AG10803 (cell line): ENCODE results near the gene ZNF215.
"Not testable (repeated sequence)": the region's sequence is repeated elsewhere in the genome, so short reads cannot be mapped to it uniquely, and the experiment has no call there.

Experiments used
- DNase-seq: peaks from one replicate; pipeline ENCODE4 v3.0.0; 2010; ENCODE audit warnings: low read depth
- H3K4me3 ChIP-seq: 2 replicates; pipeline ENCODE4 v1.5.1; 2011; ENCODE audit warnings: mild to moderate bottlenecking, low read length, control low read depth
- TF ChIP-seq, protein P1 (sequence below): conservative IDR thresholded peaks from 2 replicates; pipeline ENCODE4 v1.5.1; 2011; ENCODE audit warnings: mild to moderate bottlenecking, low read length, control low read depth, inconsistent platforms

The ZNF215 gene

DNA sequence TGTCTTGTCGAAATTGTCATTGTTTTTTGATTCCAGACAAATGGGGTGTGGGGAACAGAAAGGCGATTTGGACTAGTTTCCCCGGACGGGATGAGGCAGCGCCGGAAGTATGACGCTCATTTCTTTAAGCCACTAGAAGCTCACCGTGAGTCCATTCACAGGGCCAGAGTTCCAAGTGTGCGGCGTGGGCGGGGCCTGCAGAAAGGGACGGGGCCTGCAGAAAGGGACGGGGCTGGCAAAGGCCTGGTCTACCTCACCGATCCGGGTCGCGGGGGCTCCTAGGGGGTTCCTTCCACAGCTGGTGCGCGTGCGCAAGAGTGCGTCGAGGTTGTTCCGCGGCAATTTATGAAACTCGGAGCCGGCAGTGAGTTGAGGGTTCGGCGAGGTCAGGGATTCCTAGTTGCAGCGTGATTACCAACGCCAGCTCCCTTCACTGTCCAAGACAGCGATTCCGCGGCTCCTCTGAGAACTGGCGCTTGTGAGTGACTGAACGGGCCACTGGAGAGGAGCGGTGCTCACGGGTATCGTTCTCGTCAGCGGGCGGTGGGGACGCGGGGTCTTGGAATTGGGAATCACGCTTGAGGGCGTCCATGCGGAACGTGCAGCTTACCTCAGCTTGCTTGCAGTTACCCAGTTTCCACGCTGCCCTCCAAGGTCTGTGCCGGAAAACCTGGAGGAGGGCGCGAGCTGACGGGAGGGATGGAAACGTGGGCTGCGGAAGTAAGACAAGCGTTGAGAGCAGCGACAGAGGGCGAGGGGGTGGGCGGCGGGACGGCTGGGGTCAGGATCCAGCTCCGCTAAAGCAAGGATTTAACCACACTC lies at the start of gene ZNF215:
Gene ZNF215, plus strand, starts transcription at position 219 of the 822 bp plus-strand sequence. CDS start 5,847 bp downstream, outside the sequence.
- H3K4me3 ChIP-seq, result peak within 1 kb of the TSS; percentile 93
- TF ChIP-seq, protein P1, sequence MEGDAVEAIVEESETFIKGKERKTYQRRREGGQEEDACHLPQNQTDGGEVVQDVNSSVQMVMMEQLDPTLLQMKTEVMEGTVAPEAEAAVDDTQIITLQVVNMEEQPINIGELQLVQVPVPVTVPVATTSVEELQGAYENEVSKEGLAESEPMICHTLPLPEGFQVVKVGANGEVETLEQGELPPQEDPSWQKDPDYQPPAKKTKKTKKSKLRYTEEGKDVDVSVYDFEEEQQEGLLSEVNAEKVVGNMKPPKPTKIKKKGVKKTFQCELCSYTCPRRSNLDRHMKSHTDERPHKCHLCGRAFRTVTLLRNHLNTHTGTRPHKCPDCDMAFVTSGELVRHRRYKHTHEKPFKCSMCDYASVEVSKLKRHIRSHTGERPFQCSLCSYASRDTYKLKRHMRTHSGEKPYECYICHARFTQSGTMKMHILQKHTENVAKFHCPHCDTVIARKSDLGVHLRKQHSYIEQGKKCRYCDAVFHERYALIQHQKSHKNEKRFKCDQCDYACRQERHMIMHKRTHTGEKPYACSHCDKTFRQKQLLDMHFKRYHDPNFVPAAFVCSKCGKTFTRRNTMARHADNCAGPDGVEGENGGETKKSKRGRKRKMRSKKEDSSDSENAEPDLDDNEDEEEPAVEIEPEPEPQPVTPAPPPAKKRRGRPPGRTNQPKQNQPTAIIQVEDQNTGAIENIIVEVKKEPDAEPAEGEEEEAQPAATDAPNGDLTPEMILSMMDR, result no peak
- peak; percentile 80 for DNase-seq

DNA sequence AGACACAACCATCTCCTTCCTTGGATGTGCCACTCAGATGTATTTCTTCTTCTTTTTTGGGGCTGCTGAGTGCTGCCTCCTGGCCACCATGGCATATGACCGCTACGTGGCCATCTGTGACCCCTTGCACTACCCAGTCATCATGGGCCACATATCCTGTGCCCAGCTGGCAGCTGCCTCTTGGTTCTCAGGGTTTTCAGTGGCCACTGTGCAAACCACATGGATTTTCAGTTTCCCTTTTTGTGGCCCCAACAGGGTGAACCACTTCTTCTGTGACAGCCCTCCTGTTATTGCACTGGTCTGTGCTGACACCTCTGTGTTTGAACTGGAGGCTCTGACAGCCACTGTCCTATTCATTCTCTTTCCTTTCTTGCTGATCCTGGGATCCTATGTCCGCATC lies 49.3 kb upstream of the ZNF215 start:
- no peak overlapping the region for H3K4me3 ChIP-seq
- no peak for DNase-seq
- TF ChIP-seq, protein P1, result no peak

DNA sequence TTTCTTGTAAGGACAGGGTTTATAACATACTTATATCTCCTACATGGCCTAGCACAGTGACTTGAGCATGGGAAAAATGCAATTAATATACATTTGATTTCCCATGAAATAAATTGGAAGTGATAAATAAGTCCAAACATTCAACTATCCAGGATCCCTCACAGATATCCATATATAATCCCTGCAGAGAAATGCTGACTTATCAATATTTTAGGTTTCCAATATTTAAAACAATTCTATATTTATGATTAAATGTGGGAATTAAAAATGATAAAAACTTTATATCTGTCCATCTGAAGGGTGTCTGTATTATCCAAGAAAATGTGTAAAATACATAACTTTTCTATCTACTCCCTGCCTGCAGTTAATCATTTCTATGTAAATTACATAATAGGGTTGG lies 43.5 kb upstream of the ZNF215 start:
- H3K4me3 ChIP-seq, result no peak overlapping the region
- no peak for DNase-seq
- TF ChIP-seq, protein P1, result no peak

DNA sequence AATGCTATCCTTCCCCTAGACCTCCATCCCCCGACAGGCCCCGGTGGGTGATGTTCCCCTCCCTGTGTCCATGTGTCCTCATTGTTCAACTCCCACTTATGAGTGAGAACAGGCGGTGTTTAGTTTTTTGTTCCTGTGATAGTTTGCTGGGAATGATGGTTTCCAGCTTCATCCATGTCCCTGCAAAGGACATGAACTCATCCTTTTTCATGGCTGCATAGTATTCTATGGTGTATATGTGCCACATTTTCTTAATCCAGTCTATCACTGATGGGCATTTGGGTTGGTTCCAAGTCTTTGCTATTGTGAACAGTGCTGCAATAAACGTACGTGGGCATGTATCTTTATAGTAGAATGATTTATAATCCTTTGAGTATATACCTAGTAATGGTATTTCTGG lies 38.5 kb upstream of the ZNF215 start:
- DNase-seq, H3K4me3 ChIP-seq: not testable (repeated sequence)

DNA sequence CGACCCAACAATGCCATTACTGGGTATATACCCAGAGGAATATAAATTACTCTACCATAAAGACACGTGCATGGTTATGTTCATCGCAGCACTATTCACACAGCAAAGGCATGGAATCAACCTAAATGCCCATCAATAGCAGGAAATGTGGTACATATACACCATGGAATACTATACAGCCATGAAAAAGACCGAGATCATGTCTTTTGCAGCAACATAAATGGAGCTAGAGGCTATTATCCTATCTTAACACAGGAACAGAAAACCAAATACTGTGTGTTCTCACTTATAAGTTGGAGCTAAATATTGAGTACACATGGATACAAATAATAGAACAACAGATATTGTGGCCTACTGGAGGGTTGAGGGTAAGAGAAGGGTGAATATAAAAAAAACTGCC lies 37.4 kb upstream of the ZNF215 start:
- no peak for DNase-seq
- H3K4me3 ChIP-seq, result no peak overlapping the region
- TF ChIP-seq, protein P1, result no peak

DNA sequence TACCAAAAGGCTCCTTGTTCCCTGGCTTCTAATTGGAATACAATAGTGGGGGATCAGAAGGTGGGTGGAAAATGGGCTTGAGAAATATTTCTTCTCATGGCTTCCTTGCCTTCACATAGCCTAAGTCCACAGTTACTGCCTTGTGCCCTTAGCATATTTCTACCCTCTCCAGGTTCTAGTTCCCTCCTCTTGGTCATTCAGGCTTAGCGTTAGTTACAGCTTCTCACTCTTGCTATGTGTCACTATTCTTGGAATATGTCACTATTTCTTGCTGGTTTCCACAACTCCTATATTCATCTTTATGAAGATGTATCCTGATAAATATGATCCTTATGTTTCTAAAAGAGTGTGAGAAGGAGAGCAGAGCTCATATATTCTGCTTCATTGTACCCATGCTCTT lies 36.4 kb upstream of the ZNF215 start:
- TF ChIP-seq, protein P1, result no peak

DNA sequence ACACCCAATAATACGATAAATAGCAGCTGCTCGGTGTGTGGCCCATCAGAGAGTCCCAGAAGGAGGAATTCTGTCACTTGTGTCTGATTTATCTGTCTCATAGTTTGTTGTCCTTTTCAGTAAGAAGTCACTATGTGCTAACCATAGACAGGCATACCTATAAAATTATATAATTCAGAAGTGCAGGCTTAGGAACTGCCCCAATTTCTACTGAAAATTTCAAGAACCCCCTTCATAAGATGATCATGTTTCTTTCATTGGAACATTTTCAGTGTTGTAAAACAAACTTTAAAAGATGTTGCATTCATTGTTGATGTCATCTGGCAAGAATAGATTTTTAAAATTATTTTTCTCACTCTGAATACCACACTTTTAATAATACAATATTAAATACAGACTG lies 33.8 kb upstream of the ZNF215 start, which contains the start of gene OR2D2:
Gene OR2D2, minus strand, starts transcription at position 101 of the 400 bp plus-strand sequence. Its CDS starts 0 bp downstream, at position 101.
- H3K4me3 ChIP-seq, result no peak within 1 kb of the TSS
- TF ChIP-seq, protein P1, result no peak
- no peak for DNase-seq

More for the DNA sequence above, 36.4 kb upstream of the ZNF215 start:
- no peak overlapping the region for H3K4me3 ChIP-seq
- DNase-seq, result no peak
